Activated CD4-positive, alpha-beta T cell treated with anti-CD3 and anti-CD28 coated beads, Interleukin-2, Interleukin-6, amounts not matched to agents 100 ng/mL and 50 ng/mL, durations not matched to agents 16 hours and 8 hours (primary cell): ENCODE data around the gene SRRD.
A peak's percentile ranks its signal among the peaks of the same experiment; 100 is the strongest.

Experiments
- DNase-seq: peaks from one replicate; pipeline ENCODE4 v3.0.0-alpha.2; 2020

SRRD gene

GRCh38 chr22:26484360-26484706 lies 656 bp downstream of the SRRD start:
- DNase-seq = peak; percentile 33

- no peak for DNase-seq
These were observed 1.3 kb downstream of the SRRD start for GRCh38 chr22:26485013-26485412.

GRCh38 chr22:26485806-26486390 lies 2.2 kb downstream of the SRRD start:
- DNase-seq = no peak

- DNase-seq = no peak
These were observed 2.7 kb downstream of the SRRD start for GRCh38 chr22:26486394-26486793.

- no peak for DNase-seq
These were observed 4.3 kb downstream of the SRRD start for GRCh38 chr22:26487996-26488395.

GRCh38 chr22:26489447-26490036 lies 5.9 kb downstream of the SRRD start:
- DNase-seq = no peak

GRCh38 chr22:26492220-26492619 lies 8.5 kb downstream of the SRRD start:
- DNase-seq = no peak

GRCh38 chr22:26494506-26494905 lies 10.8 kb downstream of the SRRD start:
- no peak for DNase-seq

- DNase-seq = no peak
These were observed 12.8 kb downstream of the SRRD start for GRCh38 chr22:26496456-26496855.

GRCh38 chr22:26499188-26499703 lies 15.6 kb downstream of the SRRD start:
- DNase-seq = no peak

GRCh38 chr22:26501996-26502395 lies 18.3 kb downstream of the SRRD start:
- DNase-seq = no peak

GRCh38 chr22:26502688-26503561 lies 19.2 kb downstream of the SRRD start:
- DNase-seq = peak; percentile 76

- no peak for DNase-seq
These were observed 20.1 kb downstream of the SRRD start for GRCh38 chr22:26503758-26504157.

- DNase-seq = no peak
These were observed 24.5 kb downstream of the SRRD start for GRCh38 chr22:26508148-26508547.

- peak; percentile 95 for DNase-seq
These were observed 28.6 kb downstream of the SRRD start, which contains the start of gene TFIP11 for GRCh38 chr22:26512149-26512793. Gene TFIP11 (minus strand): TSS chr22:26512473. CDS start chr22:26510272, 2,201 bp downstream.

GRCh38 chr22:26513838-26514237 lies 30.2 kb downstream of the SRRD start:
- DNase-seq = no peak

- DNase-seq = no peak
These were observed 30.9 kb downstream of the SRRD start for GRCh38 chr22:26514419-26515161.

GRCh38 chr22:26515931-26516330 lies 32.3 kb downstream of the SRRD start:
- no peak for DNase-seq

GRCh38 chr22:26516503-26516902 lies 32.8 kb downstream of the SRRD start:
- DNase-seq = peak; percentile 75

GRCh38 chr22:26517429-26517828 lies 33.8 kb downstream of the SRRD start:
- DNase-seq = no peak

- DNase-seq = no peak
These were observed 38.3 kb downstream of the SRRD start for GRCh38 chr22:26522012-26522411.

- DNase-seq = no peak
These were observed 38.9 kb downstream of the SRRD start for GRCh38 chr22:26522592-26522991.

- DNase-seq = no peak
These were observed 41.2 kb downstream of the SRRD start for GRCh38 chr22:26524870-26525269.
